Transverse colon (tissue), 4 donors: ENCODE measurements around the gene HBD. TPM values are rescaled to one million over a fixed set of nuclear protein-coding genes. Genes with fewer than 3 reads are reported as not detected.

ENCODE experiments used
- DNase-seq: peaks from one replicate; pipeline ENCODE4 v3.0.0-alpha.2; 2019
- H3K27ac ChIP-seq, 4 donors: fragments of 200-600 bp; sonication (generic); 2 replicates each; pipeline ENCODE4 v1.5.1; 2016 to 2018; ENCODE audit warnings: inconsistent platforms in 4 of 4
- H3K27me3 ChIP-seq: fragments of 200-600 bp; sonication (generic); 2 replicates; pipeline ENCODE4 v1.5.1; 2017; ENCODE audit warnings: inconsistent platforms
- H3K36me3 ChIP-seq, 4 donors: fragments of 200-600 bp; sonication (generic); 2 replicates each; pipeline ENCODE4 v1.5.1; 2017 to 2019; ENCODE audit warnings: inconsistent platforms in 4 of 4
- H3K4me1 ChIP-seq, 4 donors: fragments of 200-600 bp; sonication (generic); 2 replicates each; pipeline ENCODE4 v1.5.1; 2017 to 2020; ENCODE audit warnings: inconsistent platforms in 4 of 4
- H3K4me3 ChIP-seq, 4 donors: fragments of 200-600 bp; sonication (generic); 1 replicate in 1 of 4; 2 replicates in 3 of 4; pipeline versions ENCODE4 v1.5.1 to v1.6.1; 2017 to 2019; ENCODE audit warnings: inconsistent platforms in 4 of 4
- H3K9me3 ChIP-seq, 2 donors: fragments of 200-600 bp; sonication (generic); 2 replicates each; pipeline ENCODE4 v1.5.1; 2017 to 2019; ENCODE audit warnings: inconsistent platforms in 2 of 2
- CTCF ChIP-seq, 5 experiments: fragments of 200-600 bp in 3 of 5; fragments of 450-650 bp in 2 of 5; sonication (generic) in 3 of 5; IDR thresholded peaks; 1 replicate in 2 of 5; 2 replicates in 3 of 5; pipeline ENCODE4 v1.5.1; 2016 to 2017; ENCODE audit warnings: antibody characterized with exemption in 5 of 5, inconsistent platforms in 3 of 5, mild to moderate bottlenecking in 2 of 5, moderate library complexity in 1 of 5
- EP300 ChIP-seq: sonication (generic); formaldehyde crosslinking; IDR thresholded peaks from one replicate; pipeline ENCODE4 v1.6.1; 2017; ENCODE audit warnings: antibody characterized with exemption, low read depth
- POLR2A ChIP-seq: fragments of 450-650 bp; IDR thresholded peaks from one replicate; pipeline ENCODE4 v1.6.1; 2016; ENCODE audit warnings: antibody characterized with exemption, mild to moderate bottlenecking, moderate library complexity
- POLR2AphosphoS5 ChIP-seq, 3 donors: sonication (generic); formaldehyde crosslinking; IDR thresholded peaks; one replicate each; pipeline ENCODE4 v1.6.1; 2016; ENCODE audit warnings: antibody characterized with exemption in 3 of 3
- WGBS, 2 donors: methylation state at CpG; one replicate each; pipeline ENCODE4 v1.1.5; 2018; ENCODE audit warnings: low coverage in 1 of 2; 5-methylcytosine and 5-hydroxymethylcytosine counted together
- in situ Hi-C, 4 donors: fragments of 200-750 bp; cut with MboI; loops; one replicate each; pipeline versions ENCODE4 v1.15.0 to v1.15.1; 2017; ENCODE audit warnings: low sequenced_read_pairs in 3 of 4, low pct_ligation_motif_present in 1 of 4, low pct_unique_long_range_greater_than_20kb in 1 of 4
- intact Hi-C: fragments of 100-400 bp; cut with DNase I; formaldehyde crosslinking; loops from one replicate; pipeline ENCODE4 v1.15.1; 2023; ENCODE audit warnings: low total_unique reads
- total RNA-seq, 4 donors: library from RNA; depleted of rRNA; stranded (reverse); fragments of >200 nt; gene quantifications; one replicate each; pipeline ENCODE4 v1.1.0, GENCODE V29; 2016

HBD gene
- total RNA-seq, 4 donors from 2014 or later, result not detected

GRCh38 chr11:5240056-5240455, 5.8 kb upstream of the HBD start:
- 74% methylated on average over 1 of the region's 1 CpG; no CpG with 5 or more reads in 1 of the 2 donors for WGBS, 2 donors
- Histone ChIP-seq H3K4me3 (no peak overlapping the region), H3K27ac (no peak overlapping the region), H3K4me1 (no peaks in the 10 kb centered on the region), H3K36me3 (no peaks in the 10 kb centered on the region), H3K27me3 (no peaks in the 10 kb centered on the region), H3K9me3 (no peaks in the 10 kb centered on the region)
- intact Hi-C loops (no loop called here), in situ Hi-C loops (no loop called here)
- no peak for DNase-seq
- TF ChIP-seq EP300, result no peak

- H3K4me1 ChIP-seq, result no peaks in the 10 kb centered on the region
- no peaks in the 10 kb centered on the region for H3K36me3 ChIP-seq
- in situ Hi-C loops, result no loop called here
- intact Hi-C loops, result no loop called here
- no peak overlapping the region for H3K4me3 ChIP-seq
- no peaks in the 10 kb centered on the region for H3K27me3 ChIP-seq
- no peak for DNase-seq
- no peak overlapping the region for H3K27ac ChIP-seq
- no peaks in the 10 kb centered on the region for H3K9me3 ChIP-seq
- TF ChIP-seq EP300 (no peak), POLR2AphosphoS5 (IDR thresholded peaks at IDR 0.05) (no peak), POLR2A (no peak), CTCF (IDR thresholded peaks at IDR 0.05) (no peak)
Observed at GRCh38 chr11:5239046-5239445, 4.8 kb upstream of the HBD start.

GRCh38 chr11:5238486-5238885, 4.2 kb upstream of the HBD start:
- no peaks in the 10 kb centered on the region for H3K36me3 ChIP-seq
- 15 to 27% methylated on average over 2 of the region's 2 CpGs for WGBS, 2 donors
- H3K4me3 ChIP-seq, result no peak overlapping the region
- no peak for TF ChIP-seq POLR2AphosphoS5 (IDR thresholded peaks at IDR 0.05)
- no peak for TF ChIP-seq EP300
- TF ChIP-seq POLR2A, result no peak
- no peak for TF ChIP-seq CTCF (IDR thresholded peaks at IDR 0.05)
- in situ Hi-C loops (no loop called here), intact Hi-C loops (no loop called here)
- no peak overlapping the region for H3K27ac ChIP-seq
- no peak for DNase-seq
- no peaks in the 10 kb centered on the region for H3K9me3 ChIP-seq
- no peaks in the 10 kb centered on the region for H3K27me3 ChIP-seq
- H3K4me1 ChIP-seq, result no peaks in the 10 kb centered on the region

- DNase-seq, result no peak
- H3K27ac ChIP-seq, result no peak overlapping the region
- in situ Hi-C loops, result no loop called here
- no peak overlapping the region for H3K4me3 ChIP-seq
- intact Hi-C loops, result no loop called here
- H3K27me3 ChIP-seq, result no peaks in the 10 kb centered on the region
- H3K36me3 ChIP-seq, result no peaks in the 10 kb centered on the region
- TF ChIP-seq CTCF (IDR thresholded peaks at IDR 0.05) (no peak), EP300 (no peak), POLR2AphosphoS5 (IDR thresholded peaks at IDR 0.05) (no peak), POLR2A (no peak)
- H3K9me3 ChIP-seq, result no peaks in the 10 kb centered on the region
- WGBS, 2 donors, result 92 to 96% methylated on average over 2 of the region's 2 CpGs
- H3K4me1 ChIP-seq, result no peaks in the 10 kb centered on the region
Observed at GRCh38 chr11:5237420-5237819, 3.1 kb upstream of the HBD start.

- Histone ChIP-seq H3K4me3 (no peak overlapping the region), H3K4me1 (no peaks in the 10 kb centered on the region), H3K9me3 (no peaks in the 10 kb centered on the region), H3K27me3 (no peaks in the 10 kb centered on the region), H3K27ac (no peak overlapping the region), H3K36me3 (no peaks in the 10 kb centered on the region)
- TF ChIP-seq POLR2AphosphoS5 (IDR thresholded peaks at IDR 0.05), result no peak
- no peak for TF ChIP-seq POLR2A
- TF ChIP-seq EP300, result no peak
- TF ChIP-seq CTCF (IDR thresholded peaks at IDR 0.05), result no peak
- in situ Hi-C loops, result no loop called here
- intact Hi-C loops, result no loop called here
- 77 to 86% methylated on average over 5 of the region's 5 CpGs for WGBS, 2 donors
- DNase-seq, result no peak
Observed at GRCh38 chr11:5235364-5236095, 1.2 kb upstream of the HBD start.
